Right lung (tissue), 5 donors: ENCODE results near the gene PRKAA1. TPM values are rescaled to one million over a fixed set of nuclear protein-coding genes. Genes with fewer than 3 reads are reported as not detected.
A peak's percentile ranks its signal among the peaks of the same experiment; 100 is the strongest.
"Not testable (repeated sequence)": the region's sequence is repeated elsewhere in the genome, so short reads cannot be mapped to it uniquely, and the experiment has no call there.

Experiments used
- DNase-seq, 2 donors: peaks; one replicate each; pipeline ENCODE4 v3.0.0-alpha.2; 2013
- polyA plus RNA-seq, 5 donors: library from polyadenylated mRNA; unstranded; fragments of 120-200 nt; gene quantifications; one replicate each; pipeline versions ENCODE4 v1.2.1 to v1.2.3, GENCODE V29; 2013; ENCODE audit warnings: inconsistent platforms in 1 of 5, low replicate concordance in 1 of 5; ENCODE audit not compliant: insufficient read length in 5 of 5, insufficient read depth in 1 of 5

PRKAA1 gene
- polyA plus RNA-seq, 5 donors = 43.9 to 90.2 (median 78.8) TPM

- no peak for DNase-seq
These were observed 29.2 kb upstream of the PRKAA1 start for GRCh38 chr5:40827188-40827977.

DNA sequence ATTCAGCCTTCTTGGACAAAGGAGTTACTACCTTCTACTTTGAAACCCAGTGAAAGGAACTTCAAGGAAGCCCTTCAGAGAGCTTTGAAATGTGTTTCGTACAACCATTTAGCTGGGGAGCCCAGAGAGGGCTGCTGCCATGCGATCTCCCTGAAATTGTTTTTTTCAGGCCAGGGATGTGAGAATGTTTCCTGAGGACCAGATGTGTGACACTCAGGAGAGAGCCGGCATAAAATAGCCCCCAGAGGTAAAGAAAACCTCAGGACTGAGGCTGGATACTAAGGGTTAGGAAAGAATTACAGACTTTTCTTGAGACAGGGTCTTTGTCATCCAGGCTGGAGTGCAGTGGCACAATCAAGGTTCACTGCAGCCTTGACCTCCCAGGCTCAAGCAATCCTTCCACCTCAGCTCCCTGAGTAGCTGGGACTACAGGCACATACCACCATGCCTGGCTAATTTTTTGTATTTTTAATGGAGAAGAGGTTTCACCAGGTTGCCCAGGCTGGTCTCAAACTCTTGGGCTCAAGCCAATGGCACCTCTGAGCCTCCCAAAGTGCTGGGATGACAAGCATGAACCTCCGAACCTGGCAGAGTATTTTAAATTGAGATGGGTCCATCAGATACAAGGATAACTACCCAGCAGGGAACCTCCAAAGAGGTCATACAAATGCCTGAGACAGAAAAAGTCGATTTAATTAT, 28.5 kb upstream of the PRKAA1 start:
- no peak for DNase-seq

- DNase-seq = not testable (repeated sequence)
These were observed 27.4 kb upstream of the PRKAA1 start for GRCh38 chr5:40825461-40826043.

- no peak for DNase-seq
These were observed 25.3 kb upstream of the PRKAA1 start for GRCh38 chr5:40823459-40823858.

DNA sequence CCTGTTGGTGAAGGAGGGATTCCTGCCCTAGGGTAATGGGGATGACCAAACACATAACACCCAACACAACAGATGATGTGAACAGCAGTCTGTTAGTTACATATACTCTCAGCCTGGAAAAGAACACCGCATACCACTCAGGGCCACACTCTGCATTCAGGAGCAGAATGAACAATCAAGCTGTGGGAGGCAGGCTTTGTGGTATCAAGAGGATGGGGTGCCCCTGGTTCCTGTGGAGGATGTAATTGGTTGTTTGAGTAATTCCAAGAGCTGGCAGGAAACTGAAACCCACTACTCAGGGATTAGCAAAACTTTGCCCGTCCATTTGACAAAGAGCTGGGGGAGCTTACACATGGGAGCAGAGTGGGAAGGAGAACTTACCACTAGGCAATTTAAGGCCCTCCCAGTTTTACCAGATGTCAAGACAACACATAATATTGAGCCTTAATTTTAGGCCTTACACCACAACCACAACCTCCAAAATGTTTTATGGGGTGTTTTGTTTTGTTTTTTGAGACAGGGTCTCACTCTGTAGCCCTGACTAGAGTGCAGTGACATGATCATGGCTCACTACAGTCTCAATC, 15.6 kb upstream of the PRKAA1 start:
- no peak for DNase-seq

DNA sequence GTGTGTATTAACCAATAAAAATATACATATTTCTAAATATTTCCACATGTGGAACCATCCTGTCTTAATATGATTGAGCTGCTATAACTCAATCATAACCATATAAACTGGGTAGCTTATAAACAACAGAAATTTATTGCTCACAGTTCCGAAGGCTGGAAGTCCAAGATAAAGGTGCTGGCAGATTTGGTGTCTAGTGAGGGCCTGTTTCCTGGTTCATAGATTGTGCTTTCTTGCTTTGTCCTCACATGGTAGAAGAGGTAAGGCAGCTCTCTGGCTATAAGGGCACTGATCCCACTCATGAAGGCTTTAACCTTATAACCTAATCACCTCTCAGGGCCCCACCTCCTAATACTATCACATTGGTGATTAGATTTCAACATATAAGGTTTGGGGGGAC, 14.0 kb upstream of the PRKAA1 start:
- DNase-seq = no peak

GRCh38 chr5:40801771-40802562, 3.8 kb upstream of the PRKAA1 start:
- DNase-seq = no peak

DNA sequence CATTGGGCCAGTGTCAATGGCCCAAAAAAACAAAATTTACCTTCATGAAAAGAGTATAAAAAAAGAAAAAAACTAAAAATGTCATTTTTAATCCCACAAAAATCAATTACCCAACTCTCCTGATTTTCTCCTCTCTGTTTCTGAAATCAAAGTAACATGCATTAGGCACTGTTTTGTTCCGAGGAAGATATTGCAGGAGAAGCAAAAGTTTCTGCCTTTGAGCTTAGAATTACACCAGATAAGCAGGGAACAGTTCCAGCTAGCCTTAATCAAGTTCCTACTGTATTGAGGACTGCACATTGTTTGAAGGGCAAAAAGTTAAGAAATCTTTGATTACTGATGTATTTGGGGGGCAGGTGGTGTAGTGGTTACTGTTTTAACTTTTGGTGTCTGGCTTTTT, 1.1 kb upstream of the PRKAA1 start:
- DNase-seq = no peak

- no peak for DNase-seq
These were observed 632 bp upstream of the PRKAA1 start for GRCh38 chr5:40798801-40799210.

DNA sequence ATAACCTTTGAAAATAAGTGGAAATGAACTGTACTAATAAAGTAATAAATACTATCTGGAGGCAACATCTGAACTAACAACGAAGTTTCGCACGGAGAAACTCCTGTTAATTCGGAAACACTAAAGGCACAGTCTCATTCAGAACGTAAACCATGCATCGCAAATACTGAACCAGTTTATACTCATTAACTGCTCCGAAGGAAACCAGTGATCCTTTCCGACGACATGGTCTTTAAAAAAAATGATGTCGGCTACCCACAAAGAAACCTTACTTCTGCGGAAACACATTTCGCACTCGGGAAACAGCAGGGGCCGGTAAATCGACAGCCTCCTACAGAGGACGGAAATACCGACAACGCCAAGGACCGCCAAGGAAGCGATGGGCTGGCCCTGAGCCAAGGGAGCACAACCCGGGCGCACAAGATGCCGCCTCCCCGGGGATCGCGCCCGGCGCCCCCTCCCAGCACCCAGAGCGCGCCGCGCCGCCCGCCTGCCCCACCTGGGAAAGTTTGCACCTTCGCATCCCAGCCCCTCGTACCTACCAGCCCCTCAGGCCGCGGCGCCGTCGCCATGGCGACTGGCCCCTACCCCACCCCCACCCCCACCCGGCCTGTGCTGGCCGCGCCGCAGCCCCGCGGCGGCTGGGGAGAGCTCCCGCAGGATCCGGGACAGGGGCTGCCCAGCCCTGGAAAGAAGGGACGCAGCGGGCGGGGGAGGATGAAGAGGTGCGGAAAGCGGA, 732 bp downstream of the PRKAA1 start:
- peak; percentile 70 to 72 for DNase-seq

DNA sequence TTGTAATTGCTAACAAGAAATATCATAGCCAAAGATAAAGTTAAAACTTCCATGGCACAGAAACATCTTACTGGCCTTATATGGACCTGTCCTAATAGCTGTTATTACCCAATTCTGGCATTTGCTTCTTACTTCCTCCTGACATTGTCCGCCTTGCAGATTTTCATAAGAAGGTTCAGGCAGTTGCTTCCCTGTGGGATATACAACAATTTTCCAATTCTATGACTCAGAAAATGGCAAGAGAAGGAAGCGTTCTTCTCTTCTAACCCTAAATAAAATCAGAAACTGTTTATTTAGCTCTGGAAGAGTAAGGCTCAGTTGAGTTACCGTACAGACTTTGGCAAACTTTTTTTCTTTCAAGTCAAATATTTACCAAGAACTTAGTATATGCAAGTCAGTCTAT, 1.7 kb downstream of the PRKAA1 start:
- DNase-seq = peak in 1 of 2 donors; percentile 13

DNA sequence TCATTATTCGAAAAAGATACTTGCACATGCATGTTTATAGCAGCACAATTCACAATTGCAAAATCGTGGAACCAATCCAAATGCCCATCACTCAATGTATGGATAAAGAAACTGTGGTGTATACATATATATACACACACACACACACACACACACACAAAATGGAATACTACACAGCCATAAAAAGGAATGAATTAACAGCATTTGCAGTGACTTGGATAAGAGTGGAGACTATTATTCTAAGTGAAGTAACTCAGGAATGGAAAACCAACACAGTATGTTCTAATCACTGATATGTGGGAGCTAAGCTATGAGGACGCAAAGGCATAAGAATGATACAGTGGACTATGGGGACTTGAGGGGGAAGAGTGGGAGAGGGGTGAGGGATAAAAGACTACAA, 3.3 kb downstream of the PRKAA1 start:
- DNase-seq = not testable (repeated sequence)

DNA sequence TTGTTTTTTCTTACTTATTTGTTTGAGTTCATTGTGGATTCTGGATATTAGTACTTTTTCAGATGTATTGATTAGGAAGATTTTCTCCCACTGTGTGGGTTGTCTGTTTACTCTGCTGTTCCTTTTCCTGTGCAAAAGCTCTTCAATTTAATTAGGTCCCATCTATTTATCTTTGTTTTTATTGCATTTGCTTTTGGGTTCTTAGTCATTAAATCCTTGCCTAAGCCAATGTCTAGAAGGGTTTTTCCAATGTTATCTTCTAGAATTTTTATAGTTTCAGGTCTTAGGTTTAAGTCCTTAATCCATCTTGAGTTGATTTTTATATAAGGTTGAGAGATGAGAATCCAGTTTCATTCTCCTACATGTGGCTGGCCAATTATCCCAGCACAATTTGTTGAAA, 3.8 kb downstream of the PRKAA1 start:
- not testable (repeated sequence) for DNase-seq

- DNase-seq = not testable (repeated sequence)
These were observed 5.5 kb downstream of the PRKAA1 start for GRCh38 chr5:40792691-40793090.

GRCh38 chr5:40791715-40792139, 6.4 kb downstream of the PRKAA1 start:
- no peak for DNase-seq

DNA sequence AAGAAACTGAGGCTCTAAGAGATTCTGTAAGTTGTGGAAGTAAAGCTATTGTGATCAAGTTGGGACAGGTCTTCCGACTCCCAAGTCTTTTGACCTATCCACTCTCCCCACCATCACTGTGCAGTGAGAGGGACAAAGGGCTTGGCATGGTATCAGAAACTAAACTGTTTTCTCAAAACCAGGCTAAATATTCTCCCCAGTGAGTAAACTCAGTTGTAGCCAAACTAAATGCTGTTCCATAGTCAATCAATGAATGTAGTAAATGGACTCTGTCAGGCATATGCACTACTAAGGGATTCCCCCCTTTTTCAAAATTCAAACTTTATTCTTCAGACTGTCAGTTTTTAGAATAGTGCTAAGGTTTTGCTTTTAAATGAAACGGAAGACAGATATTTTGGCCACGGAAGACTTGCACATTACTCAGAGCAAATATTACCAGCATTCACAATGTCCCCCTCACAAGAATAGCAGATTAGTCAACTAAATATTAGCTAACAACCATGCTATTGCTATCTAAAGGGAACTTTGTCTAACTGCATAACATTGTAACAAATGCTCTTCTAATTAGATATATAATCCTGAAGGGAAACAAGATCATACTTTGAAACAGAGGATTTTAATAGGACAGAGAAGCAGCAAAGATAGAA, 7.1 kb downstream of the PRKAA1 start:
- no peak for DNase-seq

DNA sequence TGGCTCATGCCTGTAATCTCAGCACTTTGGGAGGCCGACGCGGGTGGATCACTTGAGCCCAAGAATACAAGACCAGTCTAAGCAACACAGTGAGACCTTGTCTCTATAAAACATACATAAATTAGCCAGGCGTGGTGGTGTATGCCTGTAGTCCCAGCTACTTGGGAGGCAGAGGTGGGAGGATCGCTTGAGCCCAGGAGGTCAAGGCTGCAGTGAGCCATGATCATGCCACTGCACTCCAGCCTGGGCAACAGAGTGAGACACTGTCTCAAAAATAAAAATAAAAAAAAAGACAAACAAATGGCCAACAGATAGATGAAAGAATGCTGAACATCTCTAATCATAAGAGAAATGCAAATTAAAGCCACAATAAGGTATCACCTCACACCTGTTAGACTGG, 9.2 kb downstream of the PRKAA1 start:
- DNase-seq = not testable (repeated sequence)

DNA sequence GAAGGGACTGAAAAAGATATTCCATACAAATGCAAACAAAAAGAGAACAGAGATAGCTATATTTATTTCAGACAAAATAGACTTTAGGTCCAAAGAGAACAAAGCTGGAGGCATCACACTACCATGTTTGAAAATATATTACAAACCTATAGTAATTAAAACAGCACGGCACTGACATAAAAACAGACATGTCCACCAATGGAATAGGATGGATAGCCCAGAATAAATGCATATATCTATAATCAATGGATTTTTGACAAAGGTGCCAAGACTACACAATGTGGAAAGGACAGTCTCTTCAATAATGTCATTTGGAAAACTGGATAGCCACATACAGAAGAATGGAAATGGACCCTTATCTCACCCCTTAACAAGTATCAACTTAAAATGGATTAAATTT, 10.2 kb downstream of the PRKAA1 start:
- DNase-seq = no peak

DNA sequence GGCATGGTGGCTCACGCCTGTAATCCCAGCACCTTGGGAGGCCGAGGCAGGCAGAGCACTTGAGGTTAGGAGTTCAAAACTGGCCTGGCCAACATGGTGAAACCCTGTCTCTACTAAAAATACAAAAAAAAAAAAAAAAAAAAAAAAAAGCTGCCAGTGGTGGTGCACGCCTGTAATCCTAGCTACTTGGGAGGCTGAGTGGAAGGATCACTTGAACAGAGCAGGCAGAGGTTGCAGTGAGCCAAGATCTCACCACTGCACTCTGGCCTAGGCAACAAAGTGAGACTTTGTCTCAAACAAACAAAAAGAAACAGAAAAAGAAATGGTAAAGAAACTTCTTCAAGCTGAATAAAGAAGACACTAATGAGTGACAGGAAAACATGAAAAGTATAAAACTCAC, 11.5 kb downstream of the PRKAA1 start:
- DNase-seq = not testable (repeated sequence)

DNA sequence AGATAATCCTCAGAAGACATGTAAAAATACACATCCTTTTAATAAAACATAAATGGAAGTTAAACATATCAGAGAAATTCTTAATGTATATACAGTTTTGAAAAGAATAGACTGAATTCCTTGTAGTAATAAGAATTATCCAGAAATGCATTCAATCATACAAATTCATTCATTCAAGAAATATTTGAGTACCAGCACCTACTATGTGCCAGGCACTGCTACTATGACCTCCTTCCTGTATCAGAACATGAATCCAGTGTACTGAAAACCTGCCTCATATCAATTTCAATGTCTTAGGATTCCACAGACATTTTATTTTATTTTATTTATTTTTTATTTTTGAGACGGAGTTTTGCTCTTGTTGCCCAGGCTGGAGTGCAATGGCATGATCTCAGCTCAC, 13.3 kb downstream of the PRKAA1 start:
- DNase-seq = no peak
